ENCODE results near the gene CERCAM. TPM values are rescaled to one million over a fixed set of nuclear protein-coding genes. Genes with fewer than 3 reads are reported as not detected.

Gene CERCAM
- total RNA-seq, 2 donors from 2014 or later = 18.5 to 26.5 TPM

- peak; percentile 88 for DNase-seq
- Histone ChIP-seq H3K27me3 (ENCODE audit: control insufficient read depth, insufficient read depth, low read length, poor library complexity, severe bottlenecking) (peaks cover 15% of the 10 kb centered on the region), H3K27ac (ENCODE audit: low read depth, low read length) (peak overlapping the region; percentile 84), H3K9me3 (ENCODE audit: control insufficient read depth, low read length) (no peaks in the 10 kb centered on the region), H3K4me3 (ENCODE audit: low read length) (peak overlapping the region; percentile 86), H3K36me3 (ENCODE audit: control insufficient read depth, insufficient read depth, low read length) (peaks cover 21% of the 10 kb centered on the region), H3K4me1 (ENCODE audit: control insufficient read depth, insufficient read depth, low read length) (no peaks in the 10 kb centered on the region), H3K9ac (ENCODE audit: extremely low read depth, low read length, poor library complexity, severe bottlenecking) (peak overlapping the region; percentile 47)
- 0 to 1% methylated on average over 17 to 48 of the region's 48 CpGs for WGBS, 2 experiments (ENCODE audit: insufficient coverage in 1 of 2, insufficient read length in 1 of 2)
- Mint-ChIP-seq H3K9me3 (no peaks in the 10 kb centered on the region), H3K27ac (no peak overlapping the region), H3K36me3 (ENCODE audit: low read depth) (peaks cover 30% of the 10 kb centered on the region), H3K4me1 (peaks cover 9% of the 10 kb centered on the region), H3K4me3 (peak overlapping the region; percentile 78), H3K27me3 (ENCODE audit: insufficient read depth) (peaks cover 58% of the 10 kb centered on the region)
- TF ChIP-seq, protein P1, sequence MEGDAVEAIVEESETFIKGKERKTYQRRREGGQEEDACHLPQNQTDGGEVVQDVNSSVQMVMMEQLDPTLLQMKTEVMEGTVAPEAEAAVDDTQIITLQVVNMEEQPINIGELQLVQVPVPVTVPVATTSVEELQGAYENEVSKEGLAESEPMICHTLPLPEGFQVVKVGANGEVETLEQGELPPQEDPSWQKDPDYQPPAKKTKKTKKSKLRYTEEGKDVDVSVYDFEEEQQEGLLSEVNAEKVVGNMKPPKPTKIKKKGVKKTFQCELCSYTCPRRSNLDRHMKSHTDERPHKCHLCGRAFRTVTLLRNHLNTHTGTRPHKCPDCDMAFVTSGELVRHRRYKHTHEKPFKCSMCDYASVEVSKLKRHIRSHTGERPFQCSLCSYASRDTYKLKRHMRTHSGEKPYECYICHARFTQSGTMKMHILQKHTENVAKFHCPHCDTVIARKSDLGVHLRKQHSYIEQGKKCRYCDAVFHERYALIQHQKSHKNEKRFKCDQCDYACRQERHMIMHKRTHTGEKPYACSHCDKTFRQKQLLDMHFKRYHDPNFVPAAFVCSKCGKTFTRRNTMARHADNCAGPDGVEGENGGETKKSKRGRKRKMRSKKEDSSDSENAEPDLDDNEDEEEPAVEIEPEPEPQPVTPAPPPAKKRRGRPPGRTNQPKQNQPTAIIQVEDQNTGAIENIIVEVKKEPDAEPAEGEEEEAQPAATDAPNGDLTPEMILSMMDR (conservative IDR thresholded peaks at IDR 0.05) = no peak
Observed at GRCh38 chr9:128456613-128457061, 36.0 kb downstream of the CERCAM start.

DNA sequence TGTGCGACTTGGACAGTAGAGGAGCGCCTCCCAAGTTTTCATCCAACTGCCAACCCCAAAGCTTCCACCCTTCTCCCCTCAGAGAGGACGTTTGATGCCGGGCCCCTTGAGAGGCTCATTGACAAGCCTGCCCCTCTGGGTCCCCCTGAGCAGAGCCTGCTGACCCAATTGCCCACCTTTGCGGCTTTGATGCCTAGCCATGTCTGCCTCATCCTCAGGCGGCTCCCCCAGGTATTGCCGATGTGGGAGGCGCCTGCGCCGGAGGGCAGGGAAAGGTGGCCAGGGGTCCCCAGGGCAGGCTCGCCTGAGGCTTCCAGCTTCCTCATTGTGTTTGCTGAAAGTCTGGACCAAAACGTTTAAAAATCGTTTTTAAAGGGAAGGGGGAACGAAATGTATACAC lies 36.5 kb downstream of the CERCAM start:
- no peak overlapping the region for H3K27ac Mint-ChIP-seq
- H3K36me3 ChIP-seq (ENCODE audit: control insufficient read depth, insufficient read depth, low read length) = peaks cover 27% of the 10 kb centered on the region
- no peak overlapping the region for H3K9ac ChIP-seq (ENCODE audit: extremely low read depth, low read length, poor library complexity, severe bottlenecking)
- 19 to 34% methylated on average over 10 to 13 of the region's 14 CpGs for WGBS, 2 experiments (ENCODE audit: insufficient coverage in 1 of 2, insufficient read length in 1 of 2)
- peaks cover 13% of the 10 kb centered on the region for H3K27me3 ChIP-seq (ENCODE audit: control insufficient read depth, insufficient read depth, low read length, poor library complexity, severe bottlenecking)
- H3K27ac ChIP-seq (ENCODE audit: low read depth, low read length) = no peak overlapping the region
- H3K4me3 Mint-ChIP-seq = peak overlapping the region; percentile 78
- peaks cover 53% of the 10 kb centered on the region for H3K27me3 Mint-ChIP-seq (ENCODE audit: insufficient read depth)
- peak overlapping the region; percentile 86 for H3K4me3 ChIP-seq (ENCODE audit: low read length)
- H3K4me1 ChIP-seq (ENCODE audit: control insufficient read depth, insufficient read depth, low read length) = no peaks in the 10 kb centered on the region
- peaks cover 9% of the 10 kb centered on the region for H3K4me1 Mint-ChIP-seq
- H3K36me3 Mint-ChIP-seq (ENCODE audit: low read depth) = peaks cover 36% of the 10 kb centered on the region
- TF ChIP-seq, protein P1 (conservative IDR thresholded peaks at IDR 0.05) = no peak
- no peaks in the 10 kb centered on the region for H3K9me3 Mint-ChIP-seq
- DNase-seq = peak; percentile 75
- no peaks in the 10 kb centered on the region for H3K9me3 ChIP-seq (ENCODE audit: control insufficient read depth, low read length)

- Histone ChIP-seq H3K4me1 (ENCODE audit: control insufficient read depth, insufficient read depth, low read length) (no peaks in the 10 kb centered on the region), H3K9me3 (ENCODE audit: control insufficient read depth, low read length) (no peaks in the 10 kb centered on the region), H3K9ac (ENCODE audit: extremely low read depth, low read length, poor library complexity, severe bottlenecking) (no peak overlapping the region), H3K27ac (ENCODE audit: low read depth, low read length) (no peak overlapping the region), H3K27me3 (ENCODE audit: control insufficient read depth, insufficient read depth, low read length, poor library complexity, severe bottlenecking) (peaks cover 11% of the 10 kb centered on the region), H3K36me3 (ENCODE audit: control insufficient read depth, insufficient read depth, low read length) (peaks cover 42% of the 10 kb centered on the region), H3K4me3 (ENCODE audit: low read length) (no peak overlapping the region)
- peaks cover 40% of the 10 kb centered on the region for H3K27me3 Mint-ChIP-seq (ENCODE audit: insufficient read depth)
- no peaks in the 10 kb centered on the region for H3K9me3 Mint-ChIP-seq
- WGBS, 2 experiments (ENCODE audit: insufficient coverage in 1 of 2, insufficient read length in 1 of 2) = 94 to 96% methylated on average over 3 of the region's 3 CpGs
- H3K27ac Mint-ChIP-seq = no peak overlapping the region
- TF ChIP-seq, protein P1 (conservative IDR thresholded peaks at IDR 0.05) = no peak
- H3K36me3 Mint-ChIP-seq (ENCODE audit: low read depth) = peaks cover 48% of the 10 kb centered on the region
- peaks cover 9% of the 10 kb centered on the region for H3K4me1 Mint-ChIP-seq
- no peak overlapping the region for H3K4me3 Mint-ChIP-seq
- DNase-seq = no peak
Observed at GRCh38 chr9:128459011-128459410, 38.4 kb downstream of the CERCAM start.
